Measurements from ENCODE around the gene DOCK2.

DNA sequence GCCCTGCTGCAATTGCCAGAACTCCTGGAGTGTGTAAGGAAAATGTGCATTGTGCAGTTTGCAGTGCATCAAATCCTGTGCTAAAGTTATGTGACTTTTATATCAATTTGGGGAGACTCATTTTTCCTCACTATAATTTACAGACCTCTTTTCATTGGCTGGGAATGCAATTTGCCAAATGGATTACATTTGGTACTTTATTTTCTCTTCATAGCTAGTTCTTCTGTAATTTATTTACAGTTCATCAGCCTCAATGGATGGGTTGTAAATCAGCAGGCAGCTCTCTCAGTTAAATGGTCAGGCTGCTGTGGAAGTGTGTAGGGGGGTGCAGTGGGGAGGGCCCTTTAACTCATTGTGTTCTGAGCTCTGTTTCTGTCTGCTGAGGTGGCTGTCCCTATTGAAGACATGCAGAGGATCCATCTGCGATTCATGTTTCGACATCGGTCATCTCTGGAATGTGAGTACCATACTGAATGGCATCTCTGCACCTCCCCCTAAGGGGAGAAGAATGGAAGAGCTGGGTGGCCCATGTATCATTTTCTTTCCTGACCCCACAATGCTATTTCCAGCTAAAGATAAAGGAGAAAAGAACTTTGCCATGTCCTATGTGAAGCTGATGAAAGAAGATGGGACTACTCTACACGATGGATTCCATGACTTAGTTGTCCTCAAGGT lies 74.6 kb downstream of the DOCK2 start:
- TF ChIP-seq REST (IDR thresholded peaks at IDR 0.05; ENCODE audit: insufficient read depth in 1 of 2, low read depth in 2 of 2, low read length in 2 of 2) (no peak), POLR2AphosphoS5 (IDR thresholded peaks at IDR 0.05; ENCODE audit: low read depth, low read length) (no peak)
